ENCODE results near the gene HERC3.
"Not testable (repeated sequence)": the region's sequence is repeated elsewhere in the genome, so short reads cannot be mapped to it uniquely, and the experiment has no call there.

Gene HERC3

DNA sequence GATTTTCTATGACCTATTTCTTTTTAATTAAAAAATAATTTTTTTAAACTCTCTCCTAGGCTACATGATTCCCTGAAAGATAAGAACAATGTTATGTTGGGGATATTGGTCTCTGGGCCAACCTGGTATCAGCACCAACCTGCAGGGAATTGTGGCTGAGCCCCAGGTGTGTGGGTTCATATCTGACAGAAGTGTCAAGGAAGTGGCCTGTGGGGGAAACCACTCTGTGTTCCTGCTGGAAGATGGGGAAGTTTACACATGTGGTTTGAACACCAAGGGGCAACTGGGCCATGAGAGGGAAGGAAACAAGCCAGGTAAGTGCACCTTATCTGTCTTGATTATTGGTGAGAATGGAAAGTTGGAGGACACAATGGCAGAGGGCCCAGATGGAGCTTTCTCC lies 13.5 kb downstream of the HERC3 start:
- DNase-seq (ENCODE audit: low read depth) = no peak
- TF ChIP-seq, protein P1, sequence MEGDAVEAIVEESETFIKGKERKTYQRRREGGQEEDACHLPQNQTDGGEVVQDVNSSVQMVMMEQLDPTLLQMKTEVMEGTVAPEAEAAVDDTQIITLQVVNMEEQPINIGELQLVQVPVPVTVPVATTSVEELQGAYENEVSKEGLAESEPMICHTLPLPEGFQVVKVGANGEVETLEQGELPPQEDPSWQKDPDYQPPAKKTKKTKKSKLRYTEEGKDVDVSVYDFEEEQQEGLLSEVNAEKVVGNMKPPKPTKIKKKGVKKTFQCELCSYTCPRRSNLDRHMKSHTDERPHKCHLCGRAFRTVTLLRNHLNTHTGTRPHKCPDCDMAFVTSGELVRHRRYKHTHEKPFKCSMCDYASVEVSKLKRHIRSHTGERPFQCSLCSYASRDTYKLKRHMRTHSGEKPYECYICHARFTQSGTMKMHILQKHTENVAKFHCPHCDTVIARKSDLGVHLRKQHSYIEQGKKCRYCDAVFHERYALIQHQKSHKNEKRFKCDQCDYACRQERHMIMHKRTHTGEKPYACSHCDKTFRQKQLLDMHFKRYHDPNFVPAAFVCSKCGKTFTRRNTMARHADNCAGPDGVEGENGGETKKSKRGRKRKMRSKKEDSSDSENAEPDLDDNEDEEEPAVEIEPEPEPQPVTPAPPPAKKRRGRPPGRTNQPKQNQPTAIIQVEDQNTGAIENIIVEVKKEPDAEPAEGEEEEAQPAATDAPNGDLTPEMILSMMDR (conservative IDR thresholded peaks at IDR 0.05; ENCODE audit: low read depth, low read length) = no peak

DNA sequence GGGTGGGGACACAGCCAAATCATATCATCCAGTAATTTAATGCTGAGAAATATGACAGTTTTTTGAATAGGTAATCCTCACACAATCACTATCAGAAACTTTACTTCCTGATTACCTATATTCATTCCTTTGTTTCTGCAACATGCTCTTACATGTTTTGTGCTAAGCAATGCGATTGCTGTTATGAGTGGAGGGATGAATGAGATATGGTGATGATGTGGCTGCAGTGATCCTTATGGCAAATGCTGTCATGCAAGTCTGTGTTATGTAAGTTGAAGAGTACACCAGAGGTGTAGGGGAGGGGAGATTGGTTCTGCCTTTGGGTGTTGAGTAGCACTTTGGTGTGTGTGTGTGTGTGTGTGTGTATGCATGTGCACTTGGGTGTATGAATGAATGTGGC lies 14.6 kb downstream of the HERC3 start:
- TF ChIP-seq, protein P1 (conservative IDR thresholded peaks at IDR 0.05; ENCODE audit: low read depth, low read length) = no peak
- DNase-seq (ENCODE audit: low read depth) = no peak
- no peak overlapping the region for H3K4me3 ChIP-seq (ENCODE audit: low read depth, low read length)

More for the DNA sequence above, 13.5 kb downstream of the HERC3 start:
- H3K4me3 ChIP-seq (ENCODE audit: low read depth, low read length) = no peak overlapping the region

DNA sequence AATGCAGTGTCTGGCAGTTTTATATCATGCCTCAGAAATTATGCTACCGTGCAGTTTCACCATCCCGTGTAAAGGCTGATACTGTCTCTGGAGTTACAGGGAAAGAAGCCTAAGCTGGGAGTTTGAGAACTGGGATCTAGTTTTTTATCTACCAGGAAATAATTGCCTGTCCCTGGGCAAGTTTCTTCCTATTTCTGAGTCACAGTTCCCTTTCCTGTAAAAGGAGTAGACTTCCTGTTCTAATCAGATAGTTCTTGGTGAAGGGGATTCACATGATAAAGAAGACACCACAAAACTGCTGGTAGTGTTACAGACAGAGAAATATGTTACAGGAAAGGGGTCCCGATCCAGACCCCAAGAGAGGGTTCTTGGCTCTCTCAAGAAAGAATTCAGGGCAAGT lies 17.1 kb downstream of the HERC3 start:
- no peak for DNase-seq (ENCODE audit: low read depth)
- TF ChIP-seq, protein P1 (conservative IDR thresholded peaks at IDR 0.05; ENCODE audit: low read depth, low read length) = no peak
- no peak overlapping the region for H3K4me3 ChIP-seq (ENCODE audit: low read depth, low read length)

DNA sequence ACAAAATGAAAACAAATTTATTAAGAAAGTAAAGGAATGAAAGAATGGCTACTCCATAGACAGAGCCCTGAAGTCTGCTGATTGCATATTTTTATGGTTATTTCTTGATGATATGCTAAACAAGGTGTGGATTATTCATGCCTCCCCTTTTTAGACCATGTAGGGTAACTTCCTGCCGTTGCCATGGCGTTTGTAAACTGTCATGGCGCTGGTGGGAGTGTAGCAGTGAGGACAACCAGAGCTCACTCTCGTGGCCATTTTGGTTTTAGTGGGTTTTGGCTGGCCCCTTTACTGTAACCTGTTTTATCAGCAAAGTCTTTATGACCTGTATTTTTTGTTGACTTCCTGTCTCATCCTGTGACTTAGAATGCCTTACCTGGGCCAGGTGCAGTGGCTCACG lies 17.5 kb downstream of the HERC3 start:
- H3K4me3 ChIP-seq (ENCODE audit: low read depth, low read length); DNase-seq (ENCODE audit: low read depth): not testable (repeated sequence)

DNA sequence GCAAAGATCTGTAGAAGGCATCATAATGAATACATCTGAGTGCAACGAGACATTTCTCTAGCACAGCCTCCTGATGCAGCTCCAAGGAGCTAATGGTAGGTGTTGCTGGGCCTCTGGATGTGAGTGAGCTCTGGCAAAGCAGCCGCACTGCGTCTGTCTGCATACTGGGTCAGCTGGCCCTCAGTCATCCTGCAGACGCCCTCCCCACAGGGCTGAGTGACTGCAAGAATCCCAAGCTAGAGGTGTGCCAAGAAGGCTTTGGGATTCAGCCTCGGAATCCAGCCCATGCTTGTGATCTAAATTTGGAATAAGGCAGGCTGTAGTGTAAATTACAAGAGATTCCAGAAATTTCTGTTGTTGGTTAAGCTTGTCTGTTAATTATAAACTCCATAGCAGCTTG lies 18.5 kb downstream of the HERC3 start:
- DNase-seq (ENCODE audit: low read depth) = no peak
- TF ChIP-seq, protein P1 (conservative IDR thresholded peaks at IDR 0.05; ENCODE audit: low read depth, low read length) = no peak
- no peak overlapping the region for H3K4me3 ChIP-seq (ENCODE audit: low read depth, low read length)

DNA sequence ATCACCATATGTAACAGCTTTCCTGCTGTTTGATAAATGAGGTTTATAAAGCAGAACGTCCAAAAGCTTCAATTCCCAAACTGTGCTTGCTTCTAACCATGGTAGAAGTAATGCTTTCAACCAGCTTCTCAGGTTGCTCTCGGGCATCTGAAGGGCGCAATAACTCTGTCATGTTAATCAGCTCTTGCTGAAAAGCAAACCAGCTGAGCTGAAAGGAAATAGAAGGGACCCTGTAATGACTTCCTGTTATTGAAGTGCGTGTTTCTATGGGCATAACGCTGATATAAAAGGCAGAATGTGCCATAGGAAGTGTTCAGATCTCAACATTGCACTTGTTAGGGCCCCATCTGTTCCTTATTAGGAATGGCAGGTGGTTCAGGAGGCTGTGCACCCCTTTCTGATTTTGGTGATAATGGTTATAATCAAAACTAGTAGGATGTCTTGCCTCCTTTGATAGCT lies 21.2 kb downstream of the HERC3 start:
- H3K4me3 ChIP-seq (ENCODE audit: low read depth, low read length) = no peak overlapping the region
- TF ChIP-seq, protein P1 (conservative IDR thresholded peaks at IDR 0.05; ENCODE audit: low read depth, low read length) = no peak
- DNase-seq (ENCODE audit: low read depth) = no peak

DNA sequence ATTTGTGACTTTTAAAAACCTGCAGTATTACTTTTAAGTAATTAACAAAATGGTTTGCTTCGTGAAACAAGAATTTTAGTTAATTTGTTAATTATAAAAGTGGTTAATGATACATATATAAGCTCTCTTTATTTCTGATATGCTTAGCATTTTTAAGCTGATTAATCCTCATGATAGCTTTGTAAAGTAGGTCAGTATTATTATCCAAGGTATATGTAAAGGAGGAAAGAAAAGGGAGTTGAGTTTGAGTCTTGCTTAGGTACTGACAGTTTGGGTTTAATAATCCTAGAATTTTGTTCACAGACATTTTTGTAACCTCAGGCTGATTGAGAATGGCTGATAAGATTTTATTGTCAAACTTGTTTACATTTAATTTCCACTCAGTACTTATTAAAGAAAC lies 21.8 kb downstream of the HERC3 start:
- TF ChIP-seq, protein P1 (conservative IDR thresholded peaks at IDR 0.05; ENCODE audit: low read depth, low read length) = no peak
- H3K4me3 ChIP-seq (ENCODE audit: low read depth, low read length) = no peak overlapping the region
- no peak for DNase-seq (ENCODE audit: low read depth)

All from choroid plexus epithelial cell (primary cell).